Measurements from ENCODE around the gene CETN2. TPM values are rescaled to one million over a fixed set of nuclear protein-coding genes. Genes with fewer than 3 reads are reported as not detected.
"Not testable (repeated sequence)": the region's sequence is repeated elsewhere in the genome, so short reads cannot be mapped to it uniquely, and the experiment has no call there.

The CETN2 gene
- total and polyA plus RNA-seq, 2 experiments from 2014 or later: 51.7 to 74.5 TPM

- H3F3A ChIP-seq (ENCODE audit: insufficient read depth): no peaks in the 10 kb centered on the region
- no peak for TF ChIP-seq EZH2phosphoT487 (IDR thresholded peaks at IDR 0.05; ENCODE audit: insufficient read depth, low read depth)
- no peak for TF ChIP-seq EZH2 (IDR thresholded peaks at IDR 0.05; ENCODE audit: insufficient read depth, poor library complexity, severe bottlenecking)
- no peak overlapping the region for H3K4me2 ChIP-seq (ENCODE audit: unreplicated experiment)
- H3K9me2 ChIP-seq (ENCODE audit: insufficient read depth): no peaks in the 10 kb centered on the region
- H3K4me1 ChIP-seq (ENCODE audit: insufficient read depth): no peaks in the 10 kb centered on the region
- no peak overlapping the region for H3K9ac ChIP-seq
- WGBS, 2 experiments (ENCODE audit: low coverage in 1 of 2, low lambda C conversion rate in 2 of 2, missing lambda C conversion rate in 2 of 2): 97 to 98% methylated on average over 10 of the region's 10 CpGs
- DNase-seq: no peak
- no peak overlapping the region for H3K27ac ChIP-seq
- in situ Hi-C loops (cut with MboI): no loop called here
- H3K9me3 ChIP-seq (ENCODE audit: low read depth): no peaks in the 10 kb centered on the region
- H3K36me3 ChIP-seq (ENCODE audit: low read depth): no peaks in the 10 kb centered on the region
- H3K27me3 ChIP-seq (replicated peaks; ENCODE audit: insufficient read depth): no peaks in the 10 kb centered on the region
- H3K4me3 ChIP-seq: no peak overlapping the region
- H4K20me1 ChIP-seq (ENCODE audit: insufficient read depth): no peaks in the 10 kb centered on the region
- H2AFZ ChIP-seq: no peak overlapping the region
- peaks cover 41% of the 10 kb centered on the region for H3K79me2 ChIP-seq (ENCODE audit: insufficient read depth)
These were observed 12.3 kb upstream of the CETN2 start for GRCh38 chrX:152842772-152843338.

DNA sequence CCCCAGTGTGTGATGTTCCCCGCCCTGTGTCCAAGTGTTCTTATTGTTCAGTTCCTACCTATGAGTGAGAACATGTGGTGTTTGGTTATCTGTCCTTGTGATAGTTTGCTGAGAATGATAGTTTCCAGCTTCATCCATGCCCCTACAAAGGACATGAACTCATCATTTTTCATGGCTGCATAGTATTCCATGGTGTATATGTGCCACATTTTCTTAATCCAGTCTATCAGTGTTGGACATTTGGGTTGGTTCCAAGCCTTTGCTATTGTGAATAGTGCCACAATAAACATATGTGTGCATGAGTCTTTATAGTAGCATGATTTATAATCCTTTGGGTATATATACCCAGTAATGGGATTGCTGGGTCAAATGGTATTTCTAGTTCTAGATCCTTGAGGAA lies 4.9 kb upstream of the CETN2 start:
- H3K4me2 ChIP-seq (ENCODE audit: unreplicated experiment); in situ Hi-C loops (cut with MboI); H3F3A ChIP-seq (ENCODE audit: insufficient read depth); H3K4me1 ChIP-seq (ENCODE audit: insufficient read depth); DNase-seq; H3K27me3 ChIP-seq (replicated peaks; ENCODE audit: insufficient read depth); H4K20me1 ChIP-seq (ENCODE audit: insufficient read depth); H3K4me3 ChIP-seq; H3K36me3 ChIP-seq (ENCODE audit: low read depth); H2AFZ ChIP-seq; H3K9me2 ChIP-seq (ENCODE audit: insufficient read depth); H3K9ac ChIP-seq; H3K27ac ChIP-seq; H3K9me3 ChIP-seq (ENCODE audit: low read depth): not testable (repeated sequence)
- peaks cover 45% of the 10 kb centered on the region for H3K79me2 ChIP-seq (ENCODE audit: insufficient read depth)
- 100% methylated on average over 1 of the region's 1 CpG for WGBS, 2 experiments (ENCODE audit: low coverage in 1 of 2, low lambda C conversion rate in 2 of 2, missing lambda C conversion rate in 2 of 2)

DNA sequence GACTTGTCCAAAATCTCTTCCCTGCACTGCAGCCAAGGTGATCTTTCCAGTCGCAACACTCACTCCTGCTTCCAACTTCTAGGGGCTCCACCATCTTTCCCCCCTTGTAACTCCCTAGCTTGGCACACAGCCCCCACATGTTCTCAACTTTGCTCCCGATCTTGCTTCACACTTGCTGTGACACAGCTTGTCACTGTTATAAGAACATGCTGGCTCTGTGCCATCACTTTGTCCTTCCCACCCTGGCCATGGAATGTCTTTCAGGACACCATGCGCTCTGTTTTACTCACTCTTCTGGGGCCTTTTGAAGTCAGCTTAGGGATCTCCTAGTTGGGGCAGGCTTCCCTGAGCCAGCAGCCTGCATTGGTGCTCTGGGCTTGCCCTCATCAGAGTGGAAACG lies 2.8 kb upstream of the CETN2 start:
- Histone ChIP-seq H3K27ac (no peak overlapping the region), H3K27me3 (replicated peaks; ENCODE audit: insufficient read depth) (no peaks in the 10 kb centered on the region), H4K20me1 (ENCODE audit: insufficient read depth) (no peaks in the 10 kb centered on the region), H3K9ac (no peak overlapping the region), H3K9me3 (ENCODE audit: low read depth) (no peaks in the 10 kb centered on the region), H3K4me2 (ENCODE audit: unreplicated experiment) (no peak overlapping the region), H3F3A (ENCODE audit: insufficient read depth) (no peaks in the 10 kb centered on the region), H3K79me2 (ENCODE audit: insufficient read depth) (peaks cover 50% of the 10 kb centered on the region), H3K4me1 (ENCODE audit: insufficient read depth) (no peaks in the 10 kb centered on the region), H3K4me3 (no peak overlapping the region), H2AFZ (no peak overlapping the region), H3K9me2 (ENCODE audit: insufficient read depth) (no peaks in the 10 kb centered on the region), H3K36me3 (ENCODE audit: low read depth) (no peaks in the 10 kb centered on the region)
- DNase-seq: no peak
- TF ChIP-seq EZH2 (IDR thresholded peaks at IDR 0.05; ENCODE audit: insufficient read depth, poor library complexity, severe bottlenecking) (no peak), EZH2phosphoT487 (IDR thresholded peaks at IDR 0.05; ENCODE audit: insufficient read depth, low read depth) (no peak)
- in situ Hi-C loops (cut with MboI): no loop called here
- 61 to 72% methylated on average over 4 of the region's 4 CpGs for WGBS, 2 experiments (ENCODE audit: low coverage in 1 of 2, low lambda C conversion rate in 2 of 2, missing lambda C conversion rate in 2 of 2)

- H3K4me3 ChIP-seq: no peak overlapping the region
These were observed 2.0 kb upstream of the CETN2 start for GRCh38 chrX:152832520-152832919.

DNA sequence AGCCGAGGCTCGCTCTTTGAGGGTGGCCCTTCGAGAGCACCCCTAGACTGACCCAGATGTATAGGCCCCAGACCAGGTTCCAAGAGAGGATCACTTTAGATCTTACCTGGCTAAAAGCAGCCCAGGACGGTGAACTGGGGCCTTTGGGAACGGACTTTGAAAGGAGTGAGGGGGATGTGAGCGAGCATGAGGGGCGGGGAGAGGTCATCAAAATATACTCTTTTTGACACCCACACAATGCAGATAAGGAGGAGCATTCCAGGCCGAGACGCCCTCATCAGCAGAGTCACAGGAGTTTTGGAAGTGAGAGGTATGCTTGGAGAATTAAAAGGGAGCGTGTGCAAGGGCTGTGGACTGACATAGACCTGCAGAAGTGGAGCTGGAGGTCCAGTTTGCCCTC lies 834 bp upstream of the CETN2 start:
- Histone ChIP-seq H3K4me3 (peak overlapping the region; percentile 84), H3K79me2 (ENCODE audit: insufficient read depth) (peaks cover 47% of the 10 kb centered on the region), H3K9me3 (ENCODE audit: low read depth) (no peaks in the 10 kb centered on the region), H3K4me2 (ENCODE audit: unreplicated experiment) (peak overlapping the region; percentile 81), H3K27me3 (replicated peaks; ENCODE audit: insufficient read depth) (no peaks in the 10 kb centered on the region), H3K9ac (peak overlapping the region; percentile 98), H3F3A (ENCODE audit: insufficient read depth) (no peaks in the 10 kb centered on the region), H3K9me2 (ENCODE audit: insufficient read depth) (no peaks in the 10 kb centered on the region), H2AFZ (peak overlapping the region; percentile 83), H3K27ac (peak overlapping the region; percentile 71), H4K20me1 (ENCODE audit: insufficient read depth) (no peaks in the 10 kb centered on the region), H3K4me1 (ENCODE audit: insufficient read depth) (no peaks in the 10 kb centered on the region), H3K36me3 (ENCODE audit: low read depth) (peaks cover 2% of the 10 kb centered on the region; the same call in 1 of the 2 replicates)
- in situ Hi-C loops (cut with MboI): no loop called here
- DNase-seq: peak; percentile 22
- WGBS, 2 experiments (ENCODE audit: low coverage in 1 of 2, low lambda C conversion rate in 2 of 2, missing lambda C conversion rate in 2 of 2): 0 to 1% methylated on average over 8 to 9 of the region's 10 CpGs
- TF ChIP-seq EZH2phosphoT487 (IDR thresholded peaks at IDR 0.05; ENCODE audit: insufficient read depth, low read depth) (no peak), EZH2 (IDR thresholded peaks at IDR 0.05; ENCODE audit: insufficient read depth, poor library complexity, severe bottlenecking) (no peak)

More at GRCh38 chrX:152832520-152832919, 2.0 kb upstream of the CETN2 start:
- H3K4me1 ChIP-seq (ENCODE audit: insufficient read depth): no peaks in the 10 kb centered on the region
- no peak overlapping the region for H3K4me2 ChIP-seq (ENCODE audit: unreplicated experiment)
- peaks cover 2% of the 10 kb centered on the region; the same call in 1 of the 2 replicates for H3K36me3 ChIP-seq (ENCODE audit: low read depth)
- in situ Hi-C loops (cut with MboI): no loop called here
- no peaks in the 10 kb centered on the region for H3K9me3 ChIP-seq (ENCODE audit: low read depth)
- H4K20me1 ChIP-seq (ENCODE audit: insufficient read depth): no peaks in the 10 kb centered on the region
- no peaks in the 10 kb centered on the region for H3K27me3 ChIP-seq (replicated peaks; ENCODE audit: insufficient read depth)
- no peak overlapping the region for H3K27ac ChIP-seq
- TF ChIP-seq EZH2phosphoT487 (IDR thresholded peaks at IDR 0.05; ENCODE audit: insufficient read depth, low read depth) (no peak), EZH2 (IDR thresholded peaks at IDR 0.05; ENCODE audit: insufficient read depth, poor library complexity, severe bottlenecking) (no peak)
- H3K9ac ChIP-seq: 0 out of 2 replicates have a peak overlapping the region, but pooled peaks have one; percentile 98
- WGBS, 2 experiments (ENCODE audit: low coverage in 1 of 2, low lambda C conversion rate in 2 of 2, missing lambda C conversion rate in 2 of 2): 97 to 100% methylated on average over 5 of the region's 5 CpGs
- H2AFZ ChIP-seq: no peak overlapping the region
- peaks cover 47% of the 10 kb centered on the region for H3K79me2 ChIP-seq (ENCODE audit: insufficient read depth)
- DNase-seq: no peak
- H3K9me2 ChIP-seq (ENCODE audit: insufficient read depth): no peaks in the 10 kb centered on the region
- H3F3A ChIP-seq (ENCODE audit: insufficient read depth): no peaks in the 10 kb centered on the region

Measured in GM23248 (cell line).